SH-SY5Y (cell line): ENCODE results near the gene POLD4.

Experiments used
- GATA2 ChIP-seq: IDR thresholded peaks from 2 replicates; pipeline ENCODE4 v1.6.1; 2011; ENCODE audit warnings: mild to moderate bottlenecking, low read depth, low read length
- GATA3 ChIP-seq: IDR thresholded peaks from 2 replicates; pipeline ENCODE4 v1.6.1; 2011; ENCODE audit warnings: low read depth, mild to moderate bottlenecking, low read length, moderate library complexity

POLD4 gene

DNA sequence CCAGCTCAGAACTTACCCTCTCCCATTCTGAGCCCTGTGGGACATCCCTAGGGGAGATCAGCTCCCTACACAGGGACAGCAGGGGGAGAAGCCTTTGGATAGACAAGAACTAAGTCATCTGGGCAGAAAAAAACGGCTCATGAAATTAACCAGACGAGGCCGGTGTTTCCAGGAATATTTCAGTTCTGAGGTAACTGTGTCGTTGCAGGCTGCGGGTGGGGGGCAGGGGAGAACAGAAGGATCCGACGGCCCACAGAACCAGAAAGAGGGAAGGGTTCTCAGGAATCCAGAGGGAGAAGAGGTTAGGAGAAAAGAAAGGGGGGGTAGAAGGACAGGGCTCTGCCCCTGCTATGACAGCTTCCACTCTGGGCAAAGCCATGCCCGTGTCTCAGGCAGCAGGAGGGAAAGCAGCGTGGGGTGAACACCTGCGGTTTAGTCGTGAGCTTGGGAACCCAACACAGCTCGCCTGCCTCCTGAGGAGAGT lies 16.5 kb upstream of the POLD4 start:
- TF ChIP-seq GATA3 (no peak), GATA2 (no peak)

DNA sequence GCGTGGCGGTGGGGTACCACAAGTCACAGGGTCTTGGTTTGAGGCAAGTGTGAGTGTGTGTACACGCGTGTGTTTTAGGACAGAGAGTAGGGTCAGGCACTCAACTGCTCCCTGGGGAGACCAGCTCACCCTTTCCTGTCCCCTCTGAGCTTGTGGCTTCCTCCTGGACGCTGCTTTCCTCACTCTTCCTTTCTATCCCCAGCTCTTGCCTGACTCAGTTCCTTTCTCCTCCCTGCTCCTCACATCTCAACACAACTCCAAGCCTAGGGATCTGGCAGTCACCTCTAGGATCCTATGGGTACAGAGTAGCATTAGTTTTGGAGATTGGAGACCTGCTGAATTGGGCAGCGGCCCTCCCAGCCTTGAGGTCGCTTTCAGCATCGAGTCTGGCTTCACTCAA lies 15.9 kb upstream of the POLD4 start:
- no peak for TF ChIP-seq GATA3
- TF ChIP-seq GATA2 = no peak

DNA sequence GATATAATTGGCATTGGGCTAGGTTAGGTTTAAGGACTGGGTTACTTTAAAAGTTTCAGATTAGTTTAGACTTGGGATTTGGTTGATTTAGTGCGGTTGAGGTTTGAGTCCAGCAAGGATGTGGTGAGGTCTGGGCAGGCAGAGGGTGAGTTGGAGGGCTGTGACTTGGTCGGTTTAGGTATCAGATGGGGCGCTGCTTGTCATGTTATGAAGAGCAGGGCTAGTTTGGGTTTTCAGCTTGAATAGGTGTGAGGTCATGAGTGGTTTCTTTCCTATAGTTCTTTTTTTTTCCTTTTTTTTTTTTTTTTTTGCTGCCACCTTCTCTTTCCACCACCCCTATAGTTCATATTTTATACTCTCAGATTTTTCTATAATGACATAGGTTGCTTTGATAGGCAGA lies 15.3 kb upstream of the POLD4 start:
- TF ChIP-seq GATA2 (no peak), GATA3 (no peak)

DNA sequence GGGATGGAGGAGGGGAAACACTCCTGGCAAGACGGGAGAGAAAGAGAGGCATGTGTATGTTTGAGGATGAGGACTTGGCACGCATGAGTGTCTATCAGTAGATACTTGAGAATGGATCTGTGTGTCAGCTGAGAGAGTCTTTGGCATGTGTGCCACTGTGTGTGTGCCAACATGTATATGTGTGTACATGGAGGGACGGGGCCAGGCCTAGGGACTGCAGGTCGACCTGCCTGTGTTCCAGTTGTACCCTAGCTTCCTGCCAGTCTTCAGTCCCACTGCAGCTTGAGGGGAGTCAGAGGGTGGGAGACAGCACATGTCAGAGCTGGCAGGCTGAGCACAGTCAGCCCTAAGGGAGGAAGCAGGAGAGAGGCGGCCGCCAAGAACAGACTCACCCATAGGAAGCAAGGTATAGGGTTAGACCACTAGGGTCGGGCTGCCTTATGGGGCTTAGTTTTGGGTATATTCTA lies 14.4 kb upstream of the POLD4 start:
- TF ChIP-seq GATA3 (no peak), GATA2 (no peak)

DNA sequence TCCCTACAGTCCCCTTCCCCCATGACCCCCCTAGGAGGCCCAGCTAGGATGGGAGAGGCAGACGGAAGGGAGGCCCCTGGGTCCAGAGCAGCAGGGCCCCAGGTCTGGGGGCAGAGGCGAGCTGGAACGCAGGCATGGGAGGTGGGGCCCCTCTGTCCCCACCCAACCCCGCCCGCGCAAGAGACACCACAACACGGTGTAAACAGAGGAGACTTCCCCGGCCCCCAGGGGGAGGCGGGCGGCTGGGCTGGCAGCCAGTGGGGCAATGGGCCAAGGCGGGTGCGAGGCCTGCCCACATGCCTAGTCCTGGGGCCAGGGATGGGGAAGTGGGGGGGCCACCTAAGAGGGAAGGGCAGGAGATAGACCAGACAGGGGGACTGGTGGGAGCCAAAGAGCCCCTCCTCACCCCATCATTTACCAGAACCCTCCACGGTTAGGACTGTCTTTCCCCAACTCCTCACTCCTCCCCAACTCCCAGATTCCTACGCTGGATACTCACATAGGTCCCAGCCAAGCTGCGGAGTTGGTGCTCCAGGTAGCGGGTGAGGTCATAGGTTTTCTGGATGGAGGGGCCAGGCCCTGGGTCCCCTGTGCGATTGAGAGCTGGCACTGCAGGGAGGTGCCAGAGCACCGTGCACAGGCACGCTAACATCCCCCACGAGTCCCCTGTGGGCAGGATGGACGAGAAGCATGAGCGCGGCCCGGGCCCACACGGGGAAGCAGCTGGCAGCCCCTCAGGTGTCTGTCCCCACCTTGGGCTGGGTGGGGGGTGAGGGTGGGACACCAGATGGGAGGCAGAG lies 13.8 kb upstream of the POLD4 start:
- TF ChIP-seq GATA3 = no peak
- no peak for TF ChIP-seq GATA2

DNA sequence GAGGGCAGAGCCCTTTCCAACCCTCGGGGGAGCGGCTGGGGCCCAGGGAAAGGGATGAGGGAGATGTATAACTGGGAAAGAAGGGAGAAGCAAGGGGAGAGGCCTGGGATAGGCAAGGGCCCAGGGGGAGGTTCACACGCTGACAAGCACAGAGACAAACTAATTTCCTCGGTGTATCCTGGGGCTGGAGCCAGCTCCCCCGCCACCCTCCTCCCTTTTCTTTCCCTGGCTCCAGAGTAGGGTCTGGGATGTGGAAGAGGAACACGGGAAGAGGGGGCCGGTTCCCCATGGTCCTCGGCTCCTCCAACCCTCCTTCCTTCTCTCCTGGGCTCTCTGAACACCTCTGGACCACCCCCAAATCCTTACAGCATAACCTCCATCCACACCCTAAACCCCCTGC lies 13.2 kb upstream of the POLD4 start:
- TF ChIP-seq GATA3 (no peak), GATA2 (no peak)

DNA sequence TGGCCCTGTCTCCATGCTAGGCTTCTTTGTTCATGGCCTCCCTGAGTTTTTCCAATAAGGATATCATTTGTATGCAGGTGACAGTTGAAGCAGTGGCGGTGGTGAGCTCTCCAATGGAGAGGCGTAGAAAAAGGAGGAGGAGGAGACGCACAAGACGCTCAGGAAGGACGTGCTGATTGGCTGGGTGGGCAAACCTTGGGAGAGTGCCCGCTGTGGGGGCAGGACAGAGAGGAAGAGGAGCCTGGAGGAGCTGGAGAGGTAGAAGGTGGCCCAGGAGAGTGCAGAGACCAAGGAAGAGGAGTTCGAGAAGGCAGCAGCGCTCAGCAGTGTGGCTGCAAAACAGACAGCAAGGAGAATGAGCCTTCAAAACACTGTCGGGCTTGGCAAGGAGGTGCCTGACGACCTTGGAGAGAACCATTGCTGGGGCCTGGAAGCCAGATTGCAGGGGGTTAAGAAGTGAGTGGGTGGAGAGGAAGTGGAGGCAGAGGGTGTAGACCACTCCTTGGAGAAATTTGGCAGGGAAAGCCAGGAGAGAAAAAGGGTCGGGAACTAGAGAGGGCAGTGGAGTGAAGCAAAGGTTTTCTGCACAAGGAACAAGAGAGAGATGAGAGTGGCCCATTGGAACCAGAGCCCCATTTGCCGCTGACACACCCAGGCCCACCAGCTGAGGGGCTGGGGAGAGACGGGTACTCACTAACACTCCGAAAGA lies 12.5 kb upstream of the POLD4 start:
- TF ChIP-seq GATA2 = no peak
- no peak for TF ChIP-seq GATA3

DNA sequence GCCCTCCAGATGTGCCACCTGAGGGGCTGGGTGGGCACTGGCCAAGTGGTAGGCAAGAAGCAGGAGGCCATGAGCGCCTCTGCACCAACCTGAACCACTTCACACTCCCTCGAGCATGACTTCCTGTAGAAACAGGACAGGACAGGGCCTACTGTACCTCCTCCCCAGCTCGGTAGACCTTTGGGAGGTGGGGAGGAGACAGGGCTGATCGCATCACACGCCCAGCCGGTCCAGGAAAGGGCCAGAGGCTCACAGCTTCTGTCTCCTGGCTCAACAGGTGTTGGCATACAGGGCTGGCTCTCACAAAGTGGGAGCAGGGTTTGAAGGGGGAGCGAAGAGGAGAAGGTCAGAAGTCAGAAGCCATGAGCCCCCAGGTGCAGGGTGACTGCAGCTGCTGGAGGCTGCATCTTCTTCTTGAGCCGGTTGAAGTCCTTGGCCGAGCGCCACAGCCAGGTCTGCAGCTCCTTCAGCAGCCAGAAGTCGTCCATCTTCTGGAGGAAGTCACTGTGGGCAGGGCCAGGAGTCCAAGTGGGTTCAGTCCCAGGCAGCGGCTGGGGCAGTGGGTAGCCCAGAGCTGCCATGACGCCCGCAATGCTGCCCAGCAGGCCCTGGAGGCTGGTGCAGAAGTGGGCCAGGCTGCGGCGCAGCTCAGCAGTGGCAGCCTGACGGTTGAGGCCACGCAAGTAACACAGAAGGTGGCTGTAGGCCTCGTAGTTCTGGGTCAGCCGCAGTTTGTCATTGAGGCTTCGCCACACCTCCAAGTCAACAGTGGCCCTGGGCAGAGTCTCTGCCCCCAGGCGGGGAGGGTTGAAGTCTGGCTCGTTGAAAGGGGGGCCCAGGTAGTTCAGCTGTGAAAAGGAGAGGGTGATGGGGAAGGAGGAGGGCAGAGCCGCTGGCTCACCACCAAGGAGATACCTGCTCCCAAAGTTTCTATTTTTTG lies 11.7 kb upstream of the POLD4 start:
- TF ChIP-seq GATA3 = no peak
- no peak for TF ChIP-seq GATA2

DNA sequence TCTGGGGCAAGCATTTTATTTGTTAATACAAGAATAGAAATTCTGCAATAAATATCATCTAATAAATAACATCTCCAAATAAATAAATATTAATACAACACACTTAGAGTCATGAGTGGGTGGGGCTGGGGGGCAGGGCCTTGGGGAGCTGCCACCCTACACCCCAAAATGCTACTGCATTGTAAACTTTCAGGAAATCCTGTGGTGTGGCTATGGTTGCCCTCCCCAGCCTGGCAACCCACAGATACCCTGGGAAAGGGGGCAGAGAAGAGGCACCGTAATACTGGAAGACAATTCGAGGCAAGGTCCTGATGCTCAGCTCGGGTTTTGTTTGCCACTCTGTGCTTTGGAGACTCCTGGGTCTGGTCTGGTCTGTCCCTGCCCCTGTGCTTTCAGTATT lies 10.8 kb upstream of the POLD4 start:
- TF ChIP-seq GATA2 (no peak), GATA3 (no peak)

DNA sequence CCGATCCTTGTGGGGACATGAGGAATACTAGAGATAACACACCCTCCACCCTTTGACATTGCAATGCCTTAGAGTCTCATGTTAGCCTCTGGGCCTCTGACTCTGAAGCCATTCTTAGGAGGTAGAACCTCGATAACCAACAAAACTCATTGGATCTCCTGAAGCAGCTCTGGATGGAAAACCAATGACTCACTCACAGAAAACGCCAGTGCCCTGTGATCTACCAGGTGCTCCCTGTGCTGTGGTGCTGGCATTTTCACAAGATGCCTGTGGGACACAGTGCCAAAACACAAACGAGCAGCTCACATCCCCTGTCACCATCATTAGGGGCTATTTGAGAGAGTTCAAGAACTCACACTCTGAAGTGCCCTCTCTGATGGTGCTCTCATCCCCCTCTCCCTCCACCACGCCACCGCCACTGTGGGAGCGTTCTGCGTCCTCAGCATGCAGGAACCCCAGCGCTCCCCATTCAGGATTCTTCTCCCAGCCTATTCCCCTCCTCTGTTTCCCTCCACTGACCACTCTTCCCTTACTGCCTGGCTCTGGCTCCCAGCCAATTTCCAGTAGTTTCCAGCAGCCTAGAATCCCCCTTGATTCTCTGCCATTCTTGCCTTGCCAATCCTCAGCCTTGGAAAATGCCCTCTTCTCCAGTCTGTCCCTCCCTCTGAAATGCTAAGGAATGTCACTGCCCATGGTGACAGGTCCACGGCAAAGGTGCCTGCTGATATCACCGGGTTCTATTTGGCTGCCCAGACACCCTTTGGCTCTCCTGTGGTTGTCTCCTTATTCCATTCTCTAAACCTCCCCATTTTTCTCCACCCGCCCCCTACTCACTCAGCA lies 4.7 kb upstream of the POLD4 start:
- TF ChIP-seq GATA2 = no peak
- no peak for TF ChIP-seq GATA3

DNA sequence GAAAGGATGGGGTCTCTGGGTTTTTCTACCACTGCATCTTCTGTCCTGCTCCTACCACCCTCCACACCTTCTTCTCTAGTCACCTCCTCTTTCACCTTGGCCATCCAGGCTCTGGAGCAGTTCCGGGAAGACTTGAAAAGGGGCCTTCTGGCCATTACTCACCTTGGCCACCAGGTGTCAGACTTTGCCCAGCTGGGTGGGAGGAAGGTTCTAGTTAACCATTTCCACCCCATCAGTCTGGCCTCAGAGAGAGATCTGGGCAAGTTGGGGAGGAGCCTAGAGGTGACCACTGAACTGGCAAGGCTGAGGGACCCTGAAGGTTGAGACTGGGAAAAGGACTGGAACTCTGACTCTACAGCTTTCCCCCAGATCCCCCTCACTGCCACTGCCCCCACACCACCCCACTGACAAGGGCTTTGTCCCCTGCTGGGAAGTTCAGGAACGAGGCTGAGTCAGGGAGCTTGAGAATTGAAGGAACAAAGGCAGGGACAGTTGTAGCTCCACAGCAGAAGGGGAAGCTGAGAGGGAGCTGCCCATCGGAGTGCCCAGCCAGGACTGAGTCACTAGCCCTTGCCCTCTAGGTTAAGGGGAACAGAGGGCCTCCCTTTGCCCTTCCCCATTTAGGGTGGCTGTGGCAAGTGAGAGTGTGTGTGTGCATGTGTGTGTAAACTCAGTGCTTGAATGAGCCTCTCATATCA lies 3.7 kb upstream of the POLD4 start:
- TF ChIP-seq GATA3 (no peak), GATA2 (no peak)

DNA sequence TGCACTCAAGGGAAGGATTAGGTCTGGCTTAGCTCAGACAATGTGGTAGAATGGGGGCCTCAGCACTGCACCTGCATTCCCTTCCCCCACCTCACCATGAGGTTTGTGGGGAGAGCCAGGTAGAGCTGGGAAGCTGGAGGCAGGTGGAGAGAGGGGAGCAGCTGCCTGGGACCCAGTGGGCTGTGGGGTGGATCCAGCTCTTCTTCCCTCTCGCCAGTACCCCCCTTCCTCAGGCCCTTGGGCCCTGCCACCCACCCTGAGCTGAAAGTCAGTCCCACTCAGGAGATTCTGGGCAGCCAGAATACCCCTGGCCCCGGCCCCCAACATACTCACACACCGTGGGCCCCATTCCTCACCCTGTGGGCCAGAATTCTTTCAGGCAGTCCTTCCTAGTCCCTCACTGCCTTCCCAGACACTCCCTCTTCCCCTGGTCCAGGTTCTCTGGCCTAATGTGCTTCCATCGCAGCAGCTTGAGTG lies 3.1 kb upstream of the POLD4 start:
- TF ChIP-seq GATA2 (no peak), GATA3 (no peak)

DNA sequence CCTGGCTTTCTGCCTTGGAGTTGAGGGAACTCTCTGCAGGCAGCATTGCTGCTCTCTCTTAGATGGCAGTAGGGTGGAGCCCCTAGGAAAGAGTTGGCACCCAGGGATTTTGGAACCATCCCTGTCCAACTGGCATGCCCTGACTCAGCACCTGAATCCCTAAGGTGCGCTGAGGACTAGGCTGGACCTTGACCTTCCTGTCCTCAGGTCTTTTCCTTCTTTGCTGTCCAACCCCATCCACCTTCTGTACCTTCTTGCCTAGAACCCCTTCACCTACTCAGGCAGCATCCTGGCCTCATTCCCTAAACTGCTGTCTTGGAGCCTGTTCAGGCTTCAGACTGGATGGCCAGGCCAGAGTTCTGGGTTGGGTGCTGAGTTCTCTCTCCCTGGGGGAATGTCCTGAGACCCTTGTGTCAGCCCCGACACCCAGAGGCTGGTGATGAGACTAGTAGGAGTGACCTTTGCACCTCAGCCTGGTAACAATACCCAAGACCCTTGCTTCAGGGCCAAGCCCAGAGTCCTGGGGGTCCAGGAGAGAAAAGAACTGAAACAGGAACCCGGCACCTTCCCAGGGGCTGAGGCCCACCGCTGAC lies 2.5 kb upstream of the POLD4 start:
- TF ChIP-seq GATA3 (no peak), GATA2 (no peak)
